Right lobe of liver (tissue), 4 donors: ENCODE results near the gene DRC1.

ENCODE experiments used
- CTCF ChIP-seq, 4 donors: fragments of 200-600 bp in 3 of 4; fragments of 450-650 bp in 1 of 4; IDR thresholded peaks; one replicate each; pipeline versions ENCODE4 v1.5.1 to v1.8.0; 2016 to 2022; ENCODE audit warnings: antibody characterized with exemption in 4 of 4, mild to moderate bottlenecking in 2 of 4
- POLR2A ChIP-seq: fragments of 450-650 bp; IDR thresholded peaks from one replicate; pipeline ENCODE4 v1.6.1; 2017; ENCODE audit warnings: antibody characterized with exemption, mild to moderate bottlenecking
- donor health status: DM: no; HTN: no; CAD: no.
- donor health status: DM: no; HTN: no; CAD: no.
- donor health status: DM: no; HTN: yes; CAD: no.

- TF ChIP-seq CTCF (IDR thresholded peaks at IDR 0.05) (no peak), POLR2A (no peak)
Measured at GRCh38 chr2:26428846-26429245, 27.1 kb downstream of the DRC1 start.
